ENCODE results near the gene MED20. TPM values are rescaled to one million over a fixed set of nuclear protein-coding genes. Genes with fewer than 3 reads are reported as not detected.
"Not testable (repeated sequence)": the region's sequence is repeated elsewhere in the genome, so short reads cannot be mapped to it uniquely, and the experiment has no call there.

Gene MED20
- total RNA-seq, 8 experiments from 2014 or later = 12.4 to 24.3 (median 19.9) TPM

- ATAC-seq (replicated peaks in 6 of 8) = no peak
Measured at GRCh38 chr6:41955412-41955811, 34.5 kb upstream of the MED20 start.

GRCh38 chr6:41954668-41955067 lies 33.7 kb upstream of the MED20 start:
- ATAC-seq (replicated peaks in 6 of 8) = no peak
- no peak overlapping the region for H3K27ac ChIP-seq
- no peak overlapping the region for H3K4me3 ChIP-seq
- WGBS, 10 experiments = 82 to 100% (median 100%) methylated on average over 1 to 2 of the region's 2 CpGs; no CpG with 5 or more reads in 6 of the 10 experiments
- in situ Hi-C loops (cut with MboI; ENCODE audit: low pct_unique_long_range_greater_than_20kb in 2 of 9, low sequenced_read_pairs in 9 of 9, unreplicated experiment in 9 of 9) = no loop called here
- H3K4me1 ChIP-seq (replicated peaks in 1 of 2) = no peaks in the 10 kb centered on the region

More at GRCh38 chr6:41955412-41955811, 34.5 kb upstream of the MED20 start:
- WGBS, 10 experiments = 40 to 100% (median 82%) methylated on average over 1 to 2 of the region's 2 CpGs
- Histone ChIP-seq H3K4me1 (replicated peaks in 1 of 2) (no peaks in the 10 kb centered on the region), H3K4me3 (no peak overlapping the region), H3K27ac (no peak overlapping the region)
- in situ Hi-C loops (cut with MboI; ENCODE audit: low pct_unique_long_range_greater_than_20kb in 2 of 9, low sequenced_read_pairs in 9 of 9, unreplicated experiment in 9 of 9) = no loop called here

GRCh38 chr6:41947581-41948220 lies 26.8 kb upstream of the MED20 start:
- no peaks in the 10 kb centered on the region for H3K4me1 ChIP-seq (replicated peaks in 1 of 2)
- no peak overlapping the region for H3K27ac ChIP-seq
- ATAC-seq (replicated peaks in 6 of 8) = no peak
- in situ Hi-C loops (cut with MboI; ENCODE audit: low pct_unique_long_range_greater_than_20kb in 2 of 9, low sequenced_read_pairs in 9 of 9, unreplicated experiment in 9 of 9) = loop anchor here in 2 of 9 experiments (25.0 kb wide), 1 partner anchor 90 kb away; no protein-coding TSS in a partner anchor
- 60 to 100% (median 77%) methylated on average over 2 to 10 of the region's 10 CpGs for WGBS, 10 experiments
- no peak overlapping the region for H3K4me3 ChIP-seq

- ATAC-seq (replicated peaks in 6 of 8) = no peak
- in situ Hi-C loops (cut with MboI; ENCODE audit: low pct_unique_long_range_greater_than_20kb in 2 of 9, low sequenced_read_pairs in 9 of 9, unreplicated experiment in 9 of 9) = loop anchor here in 2 of 9 experiments (25.0 kb wide), 1 partner anchor 94 kb away; no protein-coding TSS in a partner anchor
- Histone ChIP-seq H3K4me1 (replicated peaks in 1 of 2) (peaks cover 17 to 25% of the 10 kb centered on the region in 2 donors), H3K27ac (no peak overlapping the region), H3K4me3 (no peak overlapping the region)
Measured at GRCh38 chr6:41943456-41943855, 22.5 kb upstream of the MED20 start.

- ATAC-seq (replicated peaks in 6 of 8) = not testable (repeated sequence)
Measured at GRCh38 chr6:41942882-41943281, 21.9 kb upstream of the MED20 start.

GRCh38 chr6:41942067-41942851 lies 21.3 kb upstream of the MED20 start:
- H3K4me3 ChIP-seq = peak overlapping the region; percentile 56 to 90 (median 63)

More at GRCh38 chr6:41942882-41943281, 21.9 kb upstream of the MED20 start:
- 86 to 99% (median 94%) methylated on average over 4 to 13 of the region's 14 CpGs; no CpG with 5 or more reads in 1 of the 10 experiments for WGBS, 10 experiments
- in situ Hi-C loops (cut with MboI; ENCODE audit: low pct_unique_long_range_greater_than_20kb in 2 of 9, low sequenced_read_pairs in 9 of 9, unreplicated experiment in 9 of 9) = loop anchor here in 2 of 9 experiments (25.0 kb wide), 1 partner anchor 94 kb away; no protein-coding TSS in a partner anchor
- H3K4me3 ChIP-seq, H3K27ac ChIP-seq: not testable (repeated sequence)
- H3K4me1 ChIP-seq (replicated peaks in 1 of 2) = peaks cover 17 to 26% of the 10 kb centered on the region in 2 donors

GRCh38 chr6:41941280-41942066 lies 20.5 kb upstream of the MED20 start, which contains the start of gene CCND3:
CCND3 (minus strand) TSS chr6:41941808; CDS start chr6:41941649, 159 bp downstream.
- ATAC-seq (replicated peaks in 6 of 8) = peak; percentile 77 to 94 (median 92)
- in situ Hi-C loops (cut with MboI; ENCODE audit: low pct_unique_long_range_greater_than_20kb in 2 of 9, low sequenced_read_pairs in 9 of 9, unreplicated experiment in 9 of 9) = loop anchor here in 2 of 9 experiments (25.0 kb wide), 1 partner anchor 96 kb away; no protein-coding TSS in a partner anchor
- peak within 1 kb of the TSS; percentile 14 to 64 for H3K27ac ChIP-seq
- peaks cover 17 to 26% of the 10 kb centered on the region in 2 donors for H3K4me1 ChIP-seq (replicated peaks in 1 of 2)
- 0 to 4% (median 0%) methylated on average over 1 to 15 of the region's 87 CpGs; no CpG with 5 or more reads in 4 of the 10 experiments for WGBS, 10 experiments
- H3K4me3 ChIP-seq = peak within 1 kb of the TSS; percentile 56 to 90 (median 63)

More at GRCh38 chr6:41942067-41942851, 21.3 kb upstream of the MED20 start:
- WGBS, 10 experiments = 43 to 100% (median 65%) methylated on average over 3 to 15 of the region's 20 CpGs
- peak overlapping the region in 1 of 2 donors; percentile 1 for H3K27ac ChIP-seq
- in situ Hi-C loops (cut with MboI; ENCODE audit: low pct_unique_long_range_greater_than_20kb in 2 of 9, low sequenced_read_pairs in 9 of 9, unreplicated experiment in 9 of 9) = loop anchor here in 2 of 9 experiments (25.0 kb wide), 1 partner anchor 95 kb away; no protein-coding TSS in a partner anchor
- peaks cover 17 to 26% of the 10 kb centered on the region in 2 donors for H3K4me1 ChIP-seq (replicated peaks in 1 of 2)
- ATAC-seq (replicated peaks in 6 of 8) = peak in 4 of 8 experiments; percentile 15 to 52 (median 24)

GRCh38 chr6:41940759-41941279 lies 19.9 kb upstream of the MED20 start:
- WGBS, 10 experiments = 0 to 7% (median 0%) methylated on average over 3 to 12 of the region's 38 CpGs; no CpG with 5 or more reads in 5 of the 10 experiments
- peaks cover 17 to 26% of the 10 kb centered on the region in 2 donors for H3K4me1 ChIP-seq (replicated peaks in 1 of 2)
- peak overlapping the region; percentile 56 to 90 (median 63) for H3K4me3 ChIP-seq
- H3K27ac ChIP-seq = peak overlapping the region in 1 of 2 donors; percentile 64
- in situ Hi-C loops (cut with MboI; ENCODE audit: low pct_unique_long_range_greater_than_20kb in 2 of 9, low sequenced_read_pairs in 9 of 9, unreplicated experiment in 9 of 9) = loop anchor here in 2 of 9 experiments (25.0 kb wide), 1 partner anchor 96 kb away; no protein-coding TSS in a partner anchor
- ATAC-seq (replicated peaks in 6 of 8) = peak in 6 of 8 experiments; percentile 2 to 7 (median 4)

- Histone ChIP-seq H3K27ac (no peak overlapping the region), H3K4me1 (replicated peaks in 1 of 2) (peaks cover 17 to 26% of the 10 kb centered on the region in 2 donors), H3K4me3 (peak overlapping the region; percentile 56 to 90 (median 63))
- 0 to 80% (median 44%) methylated on average over 1 to 5 of the region's 27 CpGs; no CpG with 5 or more reads in 6 of the 10 experiments for WGBS, 10 experiments
- no peak for ATAC-seq (replicated peaks in 6 of 8)
- in situ Hi-C loops (cut with MboI; ENCODE audit: low pct_unique_long_range_greater_than_20kb in 2 of 9, low sequenced_read_pairs in 9 of 9, unreplicated experiment in 9 of 9) = loop anchor here in 3 of 9 experiments (10.0 to 25.0 kb wide), 2 partner anchors 97 to 105 kb away; no protein-coding TSS in a partner anchor
Measured at GRCh38 chr6:41939848-41940758, 19.2 kb upstream of the MED20 start.

GRCh38 chr6:41939176-41939847 lies 18.4 kb upstream of the MED20 start:
- 0 to 54% (median 11%) methylated on average over 1 to 4 of the region's 11 CpGs; no CpG with 5 or more reads in 7 of the 10 experiments for WGBS, 10 experiments
- H3K4me3 ChIP-seq = peak overlapping the region in 2 of 5 donors; percentile 4 to 63
- no peak overlapping the region for H3K27ac ChIP-seq
- peak in 3 of 8 experiments; percentile 0 to 17 (median 6) for ATAC-seq (replicated peaks in 6 of 8)
- H3K4me1 ChIP-seq (replicated peaks in 1 of 2) = peaks cover 17 to 26% of the 10 kb centered on the region in 2 donors
- in situ Hi-C loops (cut with MboI; ENCODE audit: low pct_unique_long_range_greater_than_20kb in 2 of 9, low sequenced_read_pairs in 9 of 9, unreplicated experiment in 9 of 9) = loop anchor here in 3 of 9 experiments (10.0 to 25.0 kb wide), 2 partner anchors 98 to 105 kb away; no protein-coding TSS in a partner anchor

Data from motor neuron (in vitro differentiated cells).